ENCODE data around the gene POPDC2. TPM values are rescaled to one million over a fixed set of nuclear protein-coding genes. Genes with fewer than 3 reads are reported as not detected.

POPDC2 gene
- total and polyA plus RNA-seq, 5 donors from 2014 or later = 1.9 to 5.5 (median 2.5) TPM

GRCh38 chr3:119616056-119616455 lies 44.3 kb downstream of the POPDC2 start:
- Mint-ChIP-seq H3K36me3 (no peaks in the 10 kb centered on the region), H3K4me1 (no peaks in the 10 kb centered on the region), H3K4me3 (no peak overlapping the region), H3K9me3 (no peaks in the 10 kb centered on the region), H3K27ac (no peak overlapping the region), H3K27me3 (peaks cover 6% of the 10 kb centered on the region)
- DNase-seq (no peak), ATAC-seq (ENCODE audit: low read depth in 2 of 2) (no peak)
- Histone ChIP-seq H3K4me3 (ENCODE audit: low read depth, low read length) (no peak overlapping the region), H3K36me3 (ENCODE audit: control insufficient read depth, insufficient read depth, low read length) (no peaks in the 10 kb centered on the region), H3K9me3 (ENCODE audit: control insufficient read depth in 2 of 2, low read length in 2 of 2) (no peaks in the 10 kb centered on the region), H3K27ac (ENCODE audit: insufficient read depth, low read length, poor library complexity, severe bottlenecking) (no peak overlapping the region), H3K4me1 (ENCODE audit: control insufficient read depth, insufficient read depth, low read length, poor library complexity, severe bottlenecking) (no peaks in the 10 kb centered on the region), H3K27me3 (ENCODE audit: control insufficient read depth, insufficient read depth, low read length) (no peaks in the 10 kb centered on the region)

GRCh38 chr3:119613872-119614271 lies 46.5 kb downstream of the POPDC2 start:
- no peaks in the 10 kb centered on the region for H3K36me3 Mint-ChIP-seq

DNA sequence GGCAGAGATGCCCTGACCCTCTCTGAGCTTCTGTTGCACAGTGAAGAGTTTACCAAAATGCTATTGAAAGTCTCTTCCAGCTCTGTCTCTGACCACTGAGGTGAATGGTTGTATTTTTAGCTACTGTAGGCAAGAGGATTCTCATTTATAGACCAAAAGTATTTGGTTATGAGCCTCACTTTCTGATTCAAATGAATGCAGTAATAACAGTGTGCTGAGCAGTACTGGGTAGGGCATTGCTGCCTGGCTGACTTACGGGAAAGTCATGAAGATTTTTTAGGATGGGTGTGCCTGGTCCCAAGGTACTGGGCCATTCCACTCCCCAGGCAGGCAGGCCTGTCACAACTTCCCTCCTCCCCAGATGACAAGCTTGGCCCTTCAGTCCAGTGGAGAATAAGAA lies 47.2 kb downstream of the POPDC2 start:
- ATAC-seq (ENCODE audit: low read depth in 2 of 2) (no peak), DNase-seq (no peak)
- no peaks in the 10 kb centered on the region for H3K4me1 ChIP-seq (ENCODE audit: control insufficient read depth, insufficient read depth, low read length, poor library complexity, severe bottlenecking)
- Mint-ChIP-seq H3K4me1 (no peaks in the 10 kb centered on the region), H3K27me3 (peaks cover 6% of the 10 kb centered on the region), H3K4me3 (no peak overlapping the region), H3K36me3 (no peaks in the 10 kb centered on the region), H3K9me3 (no peaks in the 10 kb centered on the region), H3K27ac (no peak overlapping the region)
- H3K9me3 ChIP-seq (ENCODE audit: control insufficient read depth in 2 of 2, low read length in 2 of 2) = no peaks in the 10 kb centered on the region
- H3K27ac ChIP-seq (ENCODE audit: insufficient read depth, low read length, poor library complexity, severe bottlenecking) = no peak overlapping the region
- H3K27me3 ChIP-seq (ENCODE audit: control insufficient read depth, insufficient read depth, low read length) = no peaks in the 10 kb centered on the region
- H3K36me3 ChIP-seq (ENCODE audit: control insufficient read depth, insufficient read depth, low read length) = no peaks in the 10 kb centered on the region
- no peak overlapping the region for H3K4me3 ChIP-seq (ENCODE audit: low read depth, low read length)

More at GRCh38 chr3:119613872-119614271, 46.5 kb downstream of the POPDC2 start:
- peaks cover 6% of the 10 kb centered on the region for H3K27me3 Mint-ChIP-seq
- H3K27ac Mint-ChIP-seq = no peak overlapping the region
- no peaks in the 10 kb centered on the region for H3K27me3 ChIP-seq (ENCODE audit: control insufficient read depth, insufficient read depth, low read length)
- H3K9me3 ChIP-seq (ENCODE audit: control insufficient read depth in 2 of 2, low read length in 2 of 2) = no peaks in the 10 kb centered on the region
- H3K4me1 Mint-ChIP-seq = no peaks in the 10 kb centered on the region
- H3K36me3 ChIP-seq (ENCODE audit: control insufficient read depth, insufficient read depth, low read length) = no peaks in the 10 kb centered on the region
- H3K27ac ChIP-seq (ENCODE audit: insufficient read depth, low read length, poor library complexity, severe bottlenecking) = no peak overlapping the region
- ATAC-seq (ENCODE audit: low read depth in 2 of 2) (no peak), DNase-seq (no peak)
- H3K4me3 ChIP-seq (ENCODE audit: low read depth, low read length) = no peak overlapping the region
- no peak overlapping the region for H3K4me3 Mint-ChIP-seq
- no peaks in the 10 kb centered on the region for H3K4me1 ChIP-seq (ENCODE audit: control insufficient read depth, insufficient read depth, low read length, poor library complexity, severe bottlenecking)
- H3K9me3 Mint-ChIP-seq = no peaks in the 10 kb centered on the region

DNA sequence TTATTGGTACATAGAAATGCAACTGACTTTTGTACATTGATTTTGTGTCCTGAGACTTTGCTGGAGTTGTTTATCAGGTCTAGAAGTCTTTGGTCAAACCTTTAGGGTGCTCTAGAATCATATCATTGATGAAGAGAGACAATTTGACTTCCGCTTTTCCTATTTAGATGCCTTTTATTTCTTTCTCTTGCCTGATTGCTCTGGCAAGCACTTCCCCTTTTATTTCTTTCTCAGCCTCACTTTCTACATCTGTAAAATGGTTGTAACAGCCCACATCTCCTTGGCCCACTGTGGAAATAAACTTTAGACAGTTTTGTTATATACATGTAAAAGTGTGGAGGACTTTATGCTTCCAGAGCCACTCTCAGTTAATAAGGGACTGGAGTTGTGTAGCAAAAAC lies 48.7 kb downstream of the POPDC2 start:
- H3K4me3 Mint-ChIP-seq = no peak overlapping the region
- Histone ChIP-seq H3K36me3 (ENCODE audit: control insufficient read depth, insufficient read depth, low read length) (no peaks in the 10 kb centered on the region), H3K27ac (ENCODE audit: insufficient read depth, low read length, poor library complexity, severe bottlenecking) (no peak overlapping the region), H3K9me3 (ENCODE audit: control insufficient read depth in 2 of 2, low read length in 2 of 2) (no peaks in the 10 kb centered on the region), H3K4me1 (ENCODE audit: control insufficient read depth, insufficient read depth, low read length, poor library complexity, severe bottlenecking) (no peaks in the 10 kb centered on the region), H3K4me3 (ENCODE audit: low read depth, low read length) (no peak overlapping the region), H3K27me3 (ENCODE audit: control insufficient read depth, insufficient read depth, low read length) (no peaks in the 10 kb centered on the region)
- H3K27ac Mint-ChIP-seq = no peak overlapping the region
- DNase-seq (no peak), ATAC-seq (ENCODE audit: low read depth in 2 of 2) (no peak)
- H3K27me3 Mint-ChIP-seq = peaks cover 9% of the 10 kb centered on the region
- no peaks in the 10 kb centered on the region for H3K36me3 Mint-ChIP-seq
- peaks cover 0 to 5% (median 0%) of the 10 kb centered on the region in 4 donors for H3K4me1 Mint-ChIP-seq
- peaks cover 0 to 1% (median 0%) of the 10 kb centered on the region in 7 donors for H3K9me3 Mint-ChIP-seq

DNA sequence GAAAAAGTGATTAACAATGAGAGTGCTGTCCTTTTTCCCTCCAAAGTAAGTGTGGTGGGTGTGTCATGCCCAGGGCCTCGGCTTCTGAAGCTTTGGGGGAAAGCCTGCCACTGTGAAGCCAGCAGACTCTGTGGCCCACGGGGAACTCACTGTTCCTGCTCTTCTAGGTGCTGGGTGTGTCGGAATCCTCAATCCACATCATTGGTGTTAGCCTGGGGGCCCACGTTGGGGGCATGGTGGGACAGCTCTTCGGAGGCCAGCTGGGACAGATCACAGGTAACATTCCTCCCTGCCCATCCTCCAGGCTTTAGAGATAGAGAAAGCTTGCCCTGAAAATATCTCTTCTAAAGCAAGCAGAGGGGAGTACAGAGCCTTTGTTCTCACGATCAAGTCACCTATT lies 51.1 kb downstream of the POPDC2 start:
- DNase-seq (no peak), ATAC-seq (ENCODE audit: low read depth in 2 of 2) (no peak)
- Histone ChIP-seq H3K4me3 (ENCODE audit: low read depth, low read length) (no peak overlapping the region), H3K27me3 (ENCODE audit: control insufficient read depth, insufficient read depth, low read length) (no peaks in the 10 kb centered on the region), H3K27ac (ENCODE audit: insufficient read depth, low read length, poor library complexity, severe bottlenecking) (no peak overlapping the region), H3K36me3 (ENCODE audit: control insufficient read depth, insufficient read depth, low read length) (no peaks in the 10 kb centered on the region), H3K4me1 (ENCODE audit: control insufficient read depth, insufficient read depth, low read length, poor library complexity, severe bottlenecking) (no peaks in the 10 kb centered on the region), H3K9me3 (ENCODE audit: control insufficient read depth in 2 of 2, low read length in 2 of 2) (no peaks in the 10 kb centered on the region)
- Mint-ChIP-seq H3K27ac (no peak overlapping the region), H3K9me3 (peaks cover 0 to 1% (median 0%) of the 10 kb centered on the region in 7 donors), H3K4me3 (no peak overlapping the region), H3K36me3 (no peaks in the 10 kb centered on the region), H3K4me1 (peaks cover 0 to 5% (median 0%) of the 10 kb centered on the region in 4 donors), H3K27me3 (peaks cover 9% of the 10 kb centered on the region)

GRCh38 chr3:119608405-119609000 lies 51.9 kb downstream of the POPDC2 start:
- Histone ChIP-seq H3K36me3 (ENCODE audit: control insufficient read depth, insufficient read depth, low read length) (no peaks in the 10 kb centered on the region), H3K4me3 (ENCODE audit: low read depth, low read length) (no peak overlapping the region), H3K4me1 (ENCODE audit: control insufficient read depth, insufficient read depth, low read length, poor library complexity, severe bottlenecking) (no peaks in the 10 kb centered on the region), H3K27ac (ENCODE audit: insufficient read depth, low read length, poor library complexity, severe bottlenecking) (no peak overlapping the region), H3K9me3 (ENCODE audit: control insufficient read depth in 2 of 2, low read length in 2 of 2) (no peaks in the 10 kb centered on the region), H3K27me3 (ENCODE audit: control insufficient read depth, insufficient read depth, low read length) (no peaks in the 10 kb centered on the region)
- no peak overlapping the region for H3K4me3 Mint-ChIP-seq
- no peaks in the 10 kb centered on the region for H3K36me3 Mint-ChIP-seq
- no peak overlapping the region for H3K27ac Mint-ChIP-seq
- no peak for DNase-seq
- ATAC-seq (ENCODE audit: low read depth in 2 of 2) = no peak
- peaks cover 0 to 1% (median 0%) of the 10 kb centered on the region in 7 donors for H3K9me3 Mint-ChIP-seq
- H3K4me1 Mint-ChIP-seq = peaks cover 0 to 5% (median 0%) of the 10 kb centered on the region in 4 donors
- peaks cover 9% of the 10 kb centered on the region for H3K27me3 Mint-ChIP-seq

- Histone ChIP-seq H3K36me3 (ENCODE audit: control insufficient read depth, insufficient read depth, low read length) (no peaks in the 10 kb centered on the region), H3K4me3 (ENCODE audit: low read depth, low read length) (no peak overlapping the region), H3K9me3 (ENCODE audit: control insufficient read depth in 2 of 2, low read length in 2 of 2) (no peaks in the 10 kb centered on the region), H3K27ac (ENCODE audit: insufficient read depth, low read length, poor library complexity, severe bottlenecking) (no peak overlapping the region), H3K4me1 (ENCODE audit: control insufficient read depth, insufficient read depth, low read length, poor library complexity, severe bottlenecking) (no peaks in the 10 kb centered on the region), H3K27me3 (ENCODE audit: control insufficient read depth, insufficient read depth, low read length) (no peaks in the 10 kb centered on the region)
- DNase-seq (no peak), ATAC-seq (ENCODE audit: low read depth in 2 of 2) (no peak)
- peaks cover 0 to 1% (median 0%) of the 10 kb centered on the region in 7 donors for H3K9me3 Mint-ChIP-seq
- H3K4me3 Mint-ChIP-seq = no peak overlapping the region
- no peaks in the 10 kb centered on the region for H3K36me3 Mint-ChIP-seq
- peaks cover 0 to 11% (median 6%) of the 10 kb centered on the region in 4 donors for H3K4me1 Mint-ChIP-seq
- H3K27me3 Mint-ChIP-seq = peaks cover 4% of the 10 kb centered on the region
- no peak overlapping the region for H3K27ac Mint-ChIP-seq
These were observed 55.5 kb downstream of the POPDC2 start for GRCh38 chr3:119604878-119605277.

GRCh38 chr3:119602676-119603075 lies 57.7 kb downstream of the POPDC2 start:
- ATAC-seq (ENCODE audit: low read depth in 2 of 2) (no peak), DNase-seq (no peak)
- no peak overlapping the region for H3K27ac Mint-ChIP-seq

More at GRCh38 chr3:119602676-119603075, 57.7 kb downstream of the POPDC2 start:
- no peaks in the 10 kb centered on the region for H3K36me3 ChIP-seq (ENCODE audit: control insufficient read depth, insufficient read depth, low read length)
- no peak overlapping the region for H3K4me3 Mint-ChIP-seq
- H3K9me3 ChIP-seq (ENCODE audit: control insufficient read depth in 2 of 2, low read length in 2 of 2) = no peaks in the 10 kb centered on the region
- H3K27ac ChIP-seq (ENCODE audit: insufficient read depth, low read length, poor library complexity, severe bottlenecking) = no peak overlapping the region
- no peak overlapping the region for H3K4me3 ChIP-seq (ENCODE audit: low read depth, low read length)
- H3K4me1 ChIP-seq (ENCODE audit: control insufficient read depth, insufficient read depth, low read length, poor library complexity, severe bottlenecking) = no peaks in the 10 kb centered on the region
- H3K4me1 Mint-ChIP-seq = peaks cover 0 to 15% (median 6%) of the 10 kb centered on the region in 4 donors
- H3K27me3 Mint-ChIP-seq = peaks cover under 1% of the 10 kb centered on the region
- H3K27me3 ChIP-seq (ENCODE audit: control insufficient read depth, insufficient read depth, low read length) = no peaks in the 10 kb centered on the region
- no peaks in the 10 kb centered on the region for H3K36me3 Mint-ChIP-seq
- peaks cover 0 to 1% (median 0%) of the 10 kb centered on the region in 7 donors for H3K9me3 Mint-ChIP-seq

Data from CD4-positive, CD25-positive, alpha-beta regulatory T cell (primary cell).